Activated CD4-positive, alpha-beta T cell treated with anti-CD3 and anti-CD28 coated beads, Interleukin-2, amount 50 U/mL, for 24 hours (primary cell): ENCODE results near the gene REST.
"Not testable (repeated sequence)": the region's sequence is repeated elsewhere in the genome, so short reads cannot be mapped to it uniquely, and the experiment has no call there.

Source experiments
- DNase-seq, 2 donors: peaks; one replicate each; pipeline ENCODE4 v3.0.0-alpha.2; 2020; ENCODE audit warnings: low read depth in 1 of 2, low spot score in 1 of 2

REST gene

DNA sequence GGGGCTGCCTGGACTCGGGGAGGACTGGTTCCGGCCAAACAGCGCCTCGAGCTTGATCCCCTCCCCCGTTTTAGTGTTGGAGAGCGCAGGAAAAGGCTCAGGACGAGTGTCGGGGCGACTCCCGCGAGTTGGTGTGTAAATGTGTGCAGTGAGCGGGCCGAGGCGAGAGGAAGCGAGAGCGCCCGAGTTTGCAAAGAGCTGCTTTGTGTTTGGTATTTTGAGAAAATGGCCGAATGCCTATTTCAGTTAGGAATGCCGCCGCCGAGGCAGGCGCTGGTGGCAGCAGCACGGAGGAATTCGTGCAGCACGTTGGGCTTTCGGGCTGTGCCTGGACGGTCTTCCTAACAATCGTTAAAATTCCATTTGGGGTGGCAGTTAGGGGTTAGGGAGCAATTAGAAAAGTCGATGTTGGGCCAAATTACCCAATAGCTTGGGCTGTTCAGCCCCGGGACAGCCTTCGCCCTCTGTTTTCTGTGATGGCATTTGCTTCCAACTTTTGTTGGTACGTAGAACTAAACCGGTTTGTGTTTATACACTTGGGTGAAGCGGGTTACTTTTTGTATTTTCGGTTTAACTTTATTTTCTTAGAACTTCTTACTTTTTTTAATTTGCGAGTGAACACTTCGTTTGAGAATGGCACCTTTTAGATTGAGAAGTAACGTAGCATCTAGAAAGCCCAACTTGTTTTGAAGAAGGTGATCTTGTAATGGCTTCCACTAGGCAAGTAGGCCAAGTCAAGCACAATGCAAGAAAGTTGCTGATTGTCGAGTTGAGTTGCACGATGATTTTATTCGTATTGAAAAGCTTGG is 1.6 kb downstream of the REST start:
- DNase-seq: peak in 1 of 2 donors; percentile 35

- no peak for DNase-seq
Measured at GRCh38 chr4:56910172-56910967, 2.7 kb downstream of the REST start.

DNA sequence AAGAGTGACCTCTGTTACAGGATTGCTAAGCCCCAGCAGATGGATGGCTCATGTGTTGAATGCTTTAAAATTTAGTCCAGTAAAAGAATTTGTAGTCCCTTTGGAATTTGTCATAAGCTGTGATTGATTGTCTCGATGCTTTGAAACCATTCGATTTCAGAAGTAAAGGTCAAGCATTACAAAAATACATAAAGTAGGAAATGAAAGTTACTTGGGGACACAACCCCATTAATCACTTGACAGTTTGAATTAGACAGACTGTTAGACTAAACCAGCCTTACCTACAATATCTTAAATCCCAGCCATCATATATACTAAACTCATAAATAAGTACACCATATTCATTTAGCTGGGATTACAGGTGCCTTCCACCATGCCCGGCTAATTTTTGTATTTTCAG is 6.6 kb downstream of the REST start:
- no peak for DNase-seq

DNA sequence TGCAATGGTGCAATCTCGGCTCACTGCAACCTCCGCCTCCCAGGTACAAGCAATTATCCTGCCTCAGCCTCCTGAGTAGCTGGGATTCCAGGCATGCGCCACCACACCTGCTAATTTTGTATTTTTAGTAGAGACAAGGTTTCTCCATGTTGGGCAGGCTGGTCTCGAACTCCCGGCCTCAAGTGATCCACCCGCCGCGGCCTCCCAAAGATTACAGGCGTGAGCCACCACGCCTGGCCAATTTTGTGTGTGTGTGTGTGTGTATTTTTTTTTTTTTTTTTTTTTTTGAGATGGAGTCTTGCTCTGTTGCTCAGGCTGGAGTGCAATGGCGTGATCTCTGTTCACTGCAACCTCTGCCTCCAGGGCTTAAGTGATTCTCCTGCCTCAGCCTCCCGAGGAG is 7.3 kb downstream of the REST start:
- not testable (repeated sequence) for DNase-seq

GRCh38 chr4:56927196-56927595 is 19.5 kb downstream of the REST start:
- no peak for DNase-seq

- DNase-seq: no peak
Measured at GRCh38 chr4:56930638-56931037, 22.9 kb downstream of the REST start.

DNA sequence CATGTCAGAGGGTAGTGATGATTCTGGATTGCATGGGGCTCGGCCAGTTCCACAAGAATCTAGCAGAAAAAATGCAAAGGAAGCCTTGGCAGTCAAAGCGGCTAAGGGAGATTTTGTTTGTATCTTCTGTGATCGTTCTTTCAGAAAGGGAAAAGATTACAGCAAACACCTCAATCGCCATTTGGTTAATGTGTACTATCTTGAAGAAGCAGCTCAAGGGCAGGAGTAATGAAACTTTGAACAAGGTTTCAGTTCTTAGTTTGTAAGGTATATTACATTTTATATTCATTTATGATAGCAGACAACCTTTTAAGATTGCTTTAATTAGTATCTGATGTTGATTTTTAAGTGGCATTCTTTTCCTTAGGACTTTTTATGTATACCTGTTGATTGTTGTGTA is 24.2 kb downstream of the REST start:
- no peak for DNase-seq

DNA sequence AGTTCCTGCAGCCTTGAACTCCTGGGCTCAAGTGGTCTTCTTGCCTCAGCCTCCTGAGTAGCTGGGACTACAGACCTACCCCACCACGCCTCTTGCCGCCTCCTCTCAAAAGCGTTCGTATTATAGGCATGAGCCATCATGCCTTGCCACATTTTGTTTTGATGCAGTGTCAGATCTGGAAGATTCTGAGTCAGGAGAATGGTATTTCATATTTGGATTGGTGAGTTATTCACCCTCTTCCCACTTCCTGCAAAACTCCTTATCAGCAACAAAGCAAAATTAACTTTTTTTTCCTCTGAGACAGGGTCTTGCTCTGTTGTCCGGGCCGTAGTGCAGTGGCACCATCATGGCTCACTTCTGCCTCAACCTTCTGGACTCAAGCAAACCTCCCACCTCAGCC is 29.6 kb downstream of the REST start:
- no peak for DNase-seq

DNA sequence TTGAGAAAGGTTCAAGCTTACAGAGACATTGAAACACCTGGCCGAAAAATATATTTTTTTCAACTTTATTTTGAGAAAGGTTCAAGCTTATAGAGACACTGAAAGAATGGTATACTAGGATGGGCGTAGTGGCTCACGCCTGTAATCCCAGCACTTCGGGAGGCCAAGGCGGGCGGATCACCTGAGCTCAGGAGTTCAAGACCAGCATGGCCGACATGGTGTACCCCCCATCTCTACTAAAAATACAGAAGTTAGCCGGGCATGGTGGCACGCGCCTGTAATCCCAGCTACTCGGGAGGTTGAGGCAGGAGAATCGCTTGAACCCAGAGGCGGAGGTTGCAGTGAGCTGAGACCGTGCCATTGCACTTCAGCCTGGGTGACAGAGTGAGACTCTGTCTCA is 32.1 kb downstream of the REST start:
- not testable (repeated sequence) for DNase-seq

DNA sequence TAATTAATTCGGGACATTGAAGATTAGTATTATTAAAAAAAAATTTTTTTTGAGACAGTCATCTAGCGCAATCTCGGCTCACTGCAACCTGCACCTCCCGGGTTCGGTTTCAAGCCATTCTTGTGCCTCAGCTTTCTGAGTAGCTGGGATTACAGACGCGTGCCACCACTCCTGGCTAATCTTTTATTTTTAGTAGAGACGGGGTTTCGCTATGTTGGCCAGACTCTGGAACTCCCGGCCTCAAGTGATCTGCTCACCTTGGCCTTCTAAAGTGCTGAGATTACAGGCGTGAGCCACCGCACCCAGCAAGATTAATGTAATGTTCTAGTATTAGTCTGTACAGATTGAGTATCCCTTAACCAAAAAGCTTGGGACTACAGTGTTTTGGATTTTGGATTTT is 32.7 kb downstream of the REST start:
- no peak for DNase-seq

DNA sequence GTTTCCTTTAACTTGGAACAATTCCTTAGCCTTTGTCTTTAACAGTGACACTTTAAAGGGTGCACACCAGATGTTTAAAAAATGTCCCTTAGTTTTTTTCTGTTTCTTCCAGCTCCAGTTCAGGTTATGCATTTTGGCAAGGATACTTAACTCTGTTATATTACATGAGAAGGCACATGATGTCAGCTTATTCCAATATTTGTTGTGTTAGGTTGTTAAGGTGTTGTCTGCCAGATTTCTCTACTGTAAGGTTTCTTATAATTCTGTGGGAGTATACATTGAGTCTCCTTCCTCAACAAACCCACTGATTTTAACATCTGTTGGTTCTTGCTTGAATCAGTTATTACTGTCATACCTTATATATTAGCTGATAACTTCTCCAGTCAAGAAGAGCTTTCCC is 33.3 kb downstream of the REST start:
- no peak for DNase-seq

DNA sequence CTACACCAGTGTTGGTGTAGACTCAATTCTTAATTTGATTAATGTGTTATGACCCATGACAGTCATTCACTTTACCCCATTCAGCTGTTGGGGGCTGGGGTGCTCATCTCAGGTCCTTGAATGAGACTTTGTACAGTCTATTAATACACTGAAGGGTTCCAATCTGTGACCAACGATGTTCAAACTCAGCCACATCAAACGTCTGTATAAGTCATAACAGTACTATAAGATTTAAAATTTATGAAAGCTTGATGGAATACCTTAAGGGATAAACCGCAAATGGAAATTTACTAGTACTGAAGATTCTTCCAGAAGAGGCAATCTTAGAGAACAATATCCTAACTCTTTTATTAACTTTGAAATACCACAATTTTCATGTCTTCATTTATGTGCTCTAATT is 33.7 kb downstream of the REST start:
- DNase-seq: no peak

- no peak for DNase-seq
Measured at GRCh38 chr4:56953680-56954520, 46.2 kb downstream of the REST start.

- DNase-seq: no peak
Measured at GRCh38 chr4:56958111-56958517, 50.4 kb downstream of the REST start.

DNA sequence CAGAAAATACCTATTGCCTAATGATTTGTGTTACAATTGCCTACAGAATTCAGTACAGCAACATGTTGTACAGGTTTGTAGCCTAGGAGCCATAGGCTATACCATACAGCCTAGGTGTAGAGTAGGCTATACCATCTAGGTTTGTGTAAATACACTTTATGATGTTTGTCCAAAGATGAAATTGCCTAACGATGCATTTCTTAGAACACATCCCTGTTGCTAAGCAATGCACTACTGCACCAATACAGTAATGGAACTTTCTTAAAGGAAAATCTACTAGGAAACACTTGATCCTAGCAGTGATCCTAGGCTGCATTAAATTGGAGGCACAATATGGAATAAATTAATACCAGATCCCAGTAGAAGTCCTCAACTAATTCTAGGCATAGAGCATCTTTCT is 51.4 kb downstream of the REST start:
- no peak for DNase-seq

DNA sequence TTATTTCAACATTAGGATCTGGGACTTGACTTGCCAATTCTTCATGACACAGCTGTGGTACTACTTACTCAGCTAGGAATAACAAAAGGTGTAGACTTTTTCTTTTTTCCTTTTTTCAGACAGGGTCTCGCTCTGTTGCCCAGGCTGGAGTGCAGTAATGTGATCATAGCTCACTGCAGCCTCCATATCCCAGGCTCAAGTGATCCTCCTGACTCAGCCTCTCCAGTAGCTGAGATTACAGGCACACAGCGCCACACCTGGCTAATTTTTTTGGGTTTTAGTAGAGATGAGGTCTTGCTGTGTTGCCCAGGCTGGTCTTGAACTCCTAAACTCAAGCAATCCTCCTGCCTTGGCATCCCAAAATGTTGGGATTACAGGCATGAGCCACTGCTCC is 53.4 kb downstream of the REST start:
- no peak for DNase-seq

DNA sequence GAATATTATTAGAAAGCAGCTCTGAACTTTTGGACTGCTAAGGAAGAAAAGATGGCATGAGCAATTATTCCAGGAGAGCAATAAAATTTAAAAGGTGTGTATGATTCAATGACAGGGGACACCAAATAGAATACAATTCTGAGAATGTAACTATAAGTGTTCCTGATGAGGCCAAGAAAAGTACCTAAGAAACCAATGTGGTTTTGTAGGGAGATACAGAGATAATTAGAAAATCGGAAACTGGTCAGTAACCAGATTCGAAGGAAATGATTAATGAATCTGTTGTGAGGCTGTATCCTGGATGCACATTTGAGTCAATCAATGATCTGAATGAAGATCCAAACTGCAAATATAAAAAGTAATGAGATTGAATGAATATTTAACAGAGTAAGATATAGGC is 63.7 kb downstream of the REST start:
- DNase-seq: no peak

DNA sequence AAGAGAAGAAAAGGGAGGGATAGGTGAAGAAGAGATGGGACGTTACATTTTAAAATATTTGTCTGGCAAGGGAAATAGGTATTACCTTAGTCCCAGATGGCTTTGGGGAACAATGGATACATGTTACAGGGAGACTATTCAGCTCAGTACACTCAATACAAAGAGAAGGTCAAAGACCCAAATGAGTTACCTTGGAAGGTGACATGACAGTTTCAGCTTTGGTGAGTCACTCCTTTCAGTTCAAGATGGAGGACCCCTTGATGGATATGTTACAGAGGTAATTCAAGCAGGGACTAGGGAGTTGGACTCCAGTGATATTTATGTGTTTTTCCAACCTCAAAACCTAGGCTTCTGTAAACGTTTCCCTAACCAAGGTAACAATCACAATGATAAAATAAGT is 64.7 kb downstream of the REST start:
- DNase-seq: no peak

- no peak for DNase-seq
Measured at GRCh38 chr4:56972809-56973208, 65.1 kb downstream of the REST start.

DNA sequence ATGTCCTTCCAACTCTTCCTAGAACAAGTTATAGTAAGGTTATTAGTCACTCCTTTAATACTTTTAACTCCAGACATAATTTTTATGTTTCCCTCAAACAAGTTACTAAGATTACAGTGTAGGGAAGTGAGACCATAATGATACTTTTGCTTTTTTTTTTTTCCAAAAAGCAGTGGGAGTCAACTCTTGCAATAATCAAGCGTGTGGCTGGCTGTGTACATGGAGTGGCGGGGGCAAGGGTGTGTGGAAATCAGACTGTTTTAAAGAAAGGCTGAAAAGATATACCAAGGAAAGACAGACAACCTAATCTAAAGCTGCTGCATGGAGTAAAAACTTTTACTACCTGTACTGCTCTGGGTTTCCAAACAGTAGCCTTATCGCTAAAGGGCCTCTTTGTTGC is 65.6 kb downstream of the REST start:
- no peak for DNase-seq

- no peak for DNase-seq
Measured at GRCh38 chr4:56976283-56976836, 68.7 kb downstream of the REST start.
